Retinal pigment epithelial cell (primary cell): Measurements from ENCODE around the gene TMX4.

ENCODE experiments used
- DNase-seq: peaks from one replicate; pipeline ENCODE4 v3.0.0-alpha.2; 2010; ENCODE audit warnings: low read depth
- H3K4me3 ChIP-seq: 2 replicates; pipeline ENCODE4 v1.5.1; 2011; ENCODE audit warnings: mild to moderate bottlenecking, low read length, control low read depth, moderate library complexity
- CTCF ChIP-seq: conservative IDR thresholded peaks from 2 replicates; pipeline ENCODE4 v1.5.1; 2011; ENCODE audit warnings: low read depth, low read length, control low read depth, inconsistent platforms

The TMX4 gene

GRCh38 chr20:7930343-7930742 lies 89.2 kb downstream of the TMX4 start:
- no peak overlapping the region for H3K4me3 ChIP-seq
- TF ChIP-seq CTCF = no peak
- no peak for DNase-seq
